ENCODE results near the gene MLF1.

- TF ChIP-seq MAX (IDR thresholded peaks at IDR 0.05; ENCODE audit: low read depth), result no peak
- TF ChIP-seq CTCF (IDR thresholded peaks at IDR 0.05), result no peak
- no peak for TF ChIP-seq NRF1 (IDR thresholded peaks at IDR 0.05; ENCODE audit: low read depth, low read length)
Measured at GRCh38 chr3:158652463-158652862, 81.5 kb downstream of the MLF1 start.

Measured in SK-N-SH (cell line).